ENCODE measurements around the gene ST8SIA6. TPM values are rescaled to one million over a fixed set of nuclear protein-coding genes. Genes with fewer than 3 reads are reported as not detected.

ST8SIA6 gene
- polyA plus RNA-seq, 2 of the 4 experiments (the other 2 are of a cell fraction), result 0.16 to 0.25 TPM

- POLR2A ChIA-PET, result no interaction called here
- FAIRE-seq (no peak), ATAC-seq (no peak), DNase-seq (ENCODE audit: low read depth in 1 of 2, low spot score in 1 of 2) (no peak)
- Histone ChIP-seq H3K4me1 (no peaks in the 10 kb centered on the region), H3K27ac (no peak overlapping the region), H3K4me2 (no peak overlapping the region), H3K9me3 (peaks cover 11% of the 10 kb centered on the region; the same call in 2 of the 3 replicates), H3K4me3 (no peak overlapping the region)
- no peak for TF ChIP-seq CEBPB (IDR thresholded peaks at IDR 0.05)
- no peak for TF ChIP-seq NPAS2 (CRISPR knock-in tag; IDR thresholded peaks at IDR 0.05; ENCODE audit: borderline replicate concordance)
- TF ChIP-seq TFCP2L1 (CRISPR knock-in tag; IDR thresholded peaks at IDR 0.05), result no peak
- no peak for TF ChIP-seq HEYL (CRISPR knock-in tag; IDR thresholded peaks at IDR 0.05)
- TF ChIP-seq MAZ (IDR thresholded peaks at IDR 0.05; ENCODE audit: borderline replicate concordance, low read depth, low read length), result no peak
- TF ChIP-seq KDM1A (IDR thresholded peaks at IDR 0.05; ENCODE audit: low read depth), result no peak
- no peak for TF ChIP-seq HOXA7 (CRISPR knock-in tag; IDR thresholded peaks at IDR 0.05)
- no peak for TF ChIP-seq MAFK (IDR thresholded peaks at IDR 0.05; ENCODE audit: partially characterized antibody)
- TF ChIP-seq MYC (IDR thresholded peaks at IDR 0.05; ENCODE audit: borderline replicate concordance, low read length), result no peak
- TF ChIP-seq RCOR1 (IDR thresholded peaks at IDR 0.05; ENCODE audit: low read depth, low read length), result no peak
- TF ChIP-seq RAD21 (conservative IDR thresholded peaks at IDR 0.05 in 1 of 2, IDR thresholded peaks at IDR 0.05 in 1 of 2), result no peak
- no peak for TF ChIP-seq REST (IDR thresholded peaks at IDR 0.05)
- no peak for TF ChIP-seq BHLHE40 (IDR thresholded peaks at IDR 0.05; ENCODE audit: low read depth, low read length)
- TF ChIP-seq NFE2L2 (conservative IDR thresholded peaks at IDR 0.05; ENCODE audit: low read length), result no peak
- TF ChIP-seq POLR2A (IDR thresholded peaks at IDR 0.05; ENCODE audit: low read length), result no peak
- no peak for TF ChIP-seq SREBF2 (IDR thresholded peaks at IDR 0.05)
- TF ChIP-seq RNF2 (IDR thresholded peaks at IDR 0.05; ENCODE audit: borderline replicate concordance, low read depth), result no peak
- 39% methylated on average over 4 of the region's 4 CpGs for WGBS (ENCODE audit: missing lambda C conversion rate)
- CTCF ChIA-PET, result no interaction called here
Measured at GRCh38 chr10:17479015-17479615, 24.7 kb upstream of the ST8SIA6 start.

GRCh38 chr10:17476073-17476472, 21.7 kb upstream of the ST8SIA6 start:
- DNase-seq (ENCODE audit: low read depth in 1 of 2, low spot score in 1 of 2), result no peak
- H3K4me1 ChIP-seq, result no peaks in the 10 kb centered on the region
- TF ChIP-seq HDAC2 (IDR thresholded peaks at IDR 0.05), result no peak
- no peak overlapping the region for H3K27ac ChIP-seq
- ATAC-seq, result no peak
- ChIA-PET POLR2A (no interaction called here), CTCF (no interaction called here)
- H3K4me2 ChIP-seq, result no peak overlapping the region
- H3K4me3 ChIP-seq, result no peak overlapping the region
- FAIRE-seq, result no peak
- WGBS (ENCODE audit: missing lambda C conversion rate), result 86% methylated on average over 1 of the region's 1 CpG
- peaks cover 1% of the 10 kb centered on the region; the same call in 2 of the 3 replicates for H3K9me3 ChIP-seq

GRCh38 chr10:17475661-17476060, 21.3 kb upstream of the ST8SIA6 start:
- FAIRE-seq (no peak), ATAC-seq (no peak), DNase-seq (ENCODE audit: low read depth in 1 of 2, low spot score in 1 of 2) (no peak)
- CTCF ChIA-PET, result interaction anchor here (0.9 kb wide), 1 partner anchor 124 kb away, joined by 3 read pairs; no protein-coding TSS in a partner anchor
- POLR2A ChIA-PET, result no interaction called here
- H3K4me2 ChIP-seq, result no peak overlapping the region
- TF ChIP-seq CHD4 (IDR thresholded peaks at IDR 0.05; ENCODE audit: borderline replicate concordance), result no peak
- no peak for TF ChIP-seq GATA3 (IDR thresholded peaks at IDR 0.05; ENCODE audit: borderline replicate concordance)
- TF ChIP-seq FOSL2 (IDR thresholded peaks at IDR 0.05), result no peak
- TF ChIP-seq FOSL2 (CRISPR knock-in tag; IDR thresholded peaks at IDR 0.05), result no peak
- no peak for TF ChIP-seq RARB (CRISPR knock-in tag; IDR thresholded peaks at IDR 0.05)
- TF ChIP-seq FOSB (CRISPR knock-in tag; IDR thresholded peaks at IDR 0.05), result no peak
- no peak for TF ChIP-seq RNF2 (IDR thresholded peaks at IDR 0.05; ENCODE audit: borderline replicate concordance, low read depth)
- no peak for TF ChIP-seq CBX2 (IDR thresholded peaks at IDR 0.05; ENCODE audit: borderline replicate concordance, low read depth)
- no peak for TF ChIP-seq CBX8 (IDR thresholded peaks at IDR 0.05)
- no peak for TF ChIP-seq ATOH8 (CRISPR knock-in tag; IDR thresholded peaks at IDR 0.05; ENCODE audit: low read depth)
- no peak for TF ChIP-seq E2F6 (IDR thresholded peaks at IDR 0.05; ENCODE audit: borderline replicate concordance, low read depth)
- no peak for TF ChIP-seq SMC3 (IDR thresholded peaks at IDR 0.05)
- no peak for TF ChIP-seq HOXA7 (CRISPR knock-in tag; IDR thresholded peaks at IDR 0.05)
- no peak for TF ChIP-seq HEYL (CRISPR knock-in tag; IDR thresholded peaks at IDR 0.05)
- TF ChIP-seq HOXB5 (CRISPR knock-in tag; IDR thresholded peaks at IDR 0.05), result no peak
- no peak for TF ChIP-seq MAZ (IDR thresholded peaks at IDR 0.05; ENCODE audit: borderline replicate concordance, low read depth, low read length)
- no peaks in the 10 kb centered on the region for H3K9me3 ChIP-seq
- H3K27ac ChIP-seq, result no peak overlapping the region
- H3K4me3 ChIP-seq, result no peak overlapping the region
- 75% methylated on average over 3 of the region's 3 CpGs for WGBS (ENCODE audit: missing lambda C conversion rate)
- no peaks in the 10 kb centered on the region for H3K4me1 ChIP-seq
